Activated B cell treated with CpG ODN at 0.5 μM for 24 hours (primary cell): ENCODE data around the gene RXRA. TPM values are rescaled to one million over a fixed set of nuclear protein-coding genes. Genes with fewer than 3 reads are reported as not detected.

ENCODE experiments used
- ATAC-seq: fragments of 200-7000 bp; cut with Tn5 transposase; one replicate; pipeline ENCODE4 v1.10.0; 2021; ENCODE audit warnings: low read depth, mild to moderate bottlenecking, moderate library complexity
- CTCF ChIA-PET: fragments of 350-600 bp; sonication (Branson Sonifier 250); formaldehyde crosslinking; loops from one replicate; lab custom pipeline; 2021; ENCODE audit warnings: antibody characterized with exemption; lab: Charles Lee
- POLR2A ChIA-PET: fragments of 350-600 bp; sonication (Branson Sonifier 250); formaldehyde crosslinking; loops from one replicate; lab custom pipeline; 2021; ENCODE audit warnings: antibody characterized with exemption; lab: Charles Lee
- DNase-seq: peaks from one replicate; pipeline ENCODE4 v3.0.0; 2022
- H3K27ac Mint-ChIP-seq: one replicate; pipeline ENCODE4 v1.8.0; 2020; ENCODE audit warnings: mixed read lengths
- H3K27me3 Mint-ChIP-seq: one replicate; pipeline ENCODE4 v1.8.0; 2021; ENCODE audit warnings: mixed read lengths
- H3K36me3 Mint-ChIP-seq: one replicate; pipeline ENCODE4 v1.8.0; 2021; ENCODE audit warnings: low read depth, mixed read lengths
- H3K4me1 Mint-ChIP-seq: one replicate; pipeline ENCODE4 v1.8.0; 2021; ENCODE audit warnings: mixed read lengths
- H3K4me3 Mint-ChIP-seq: one replicate; pipeline ENCODE4 v1.8.0; 2020; ENCODE audit warnings: mild to moderate bottlenecking, mixed read lengths
- H3K9me3 Mint-ChIP-seq: one replicate; pipeline ENCODE4 v1.8.0; 2020; ENCODE audit warnings: mixed read lengths
- CTCF ChIP-seq: fragments of 200-600 bp; IDR thresholded peaks from one replicate; pipeline ENCODE4 v1.8.0; 2022; ENCODE audit warnings: antibody characterized with exemption, mild to moderate bottlenecking
- intact Hi-C: fragments of 100-400 bp; cut with micrococcal nuclease; formaldehyde crosslinking; loops from one replicate; pipeline ENCODE4 v1.15.1; 2024
- total RNA-seq: library from RNA; stranded (reverse); gene quantifications from 2 replicates; pipeline ENCODE4 v1.2.3, GENCODE V29; 2022

Gene RXRA
- total RNA-seq, 1 donor from 2014 or later = 5.0 TPM

- CTCF ChIA-PET = no interaction called here
- intact Hi-C loops = no loop called here
- Mint-ChIP-seq H3K4me3 (no peak overlapping the region), H3K27ac (no peak overlapping the region), H3K9me3 (no peaks in the 10 kb centered on the region), H3K27me3 (peaks cover 3% of the 10 kb centered on the region), H3K36me3 (no peaks in the 10 kb centered on the region), H3K4me1 (peaks cover 17% of the 10 kb centered on the region)
- POLR2A ChIA-PET = no interaction called here
- no peak for ATAC-seq
- no peak for TF ChIP-seq CTCF
- no peak for DNase-seq
Observed at GRCh38 chr9:134297083-134297410, 29.2 kb upstream of the RXRA start.

GRCh38 chr9:134297576-134297975 lies 28.7 kb upstream of the RXRA start:
- H3K4me1 Mint-ChIP-seq = peaks cover 17% of the 10 kb centered on the region
- no peak for DNase-seq
- H3K9me3 Mint-ChIP-seq = no peaks in the 10 kb centered on the region
- POLR2A ChIA-PET = no interaction called here
- peaks cover 3% of the 10 kb centered on the region for H3K27me3 Mint-ChIP-seq
- no peak for ATAC-seq
- no peak overlapping the region for H3K4me3 Mint-ChIP-seq
- no peaks in the 10 kb centered on the region for H3K36me3 Mint-ChIP-seq
- H3K27ac Mint-ChIP-seq = no peak overlapping the region
- TF ChIP-seq CTCF = no peak
- intact Hi-C loops = no loop called here
- CTCF ChIA-PET = no interaction called here

GRCh38 chr9:134298000-134298399 lies 28.3 kb upstream of the RXRA start:
- CTCF ChIA-PET = no interaction called here
- POLR2A ChIA-PET = no interaction called here
- intact Hi-C loops = no loop called here
- DNase-seq (no peak), ATAC-seq (no peak)
- Mint-ChIP-seq H3K27ac (no peak overlapping the region), H3K36me3 (no peaks in the 10 kb centered on the region), H3K4me3 (no peak overlapping the region), H3K27me3 (peaks cover 3% of the 10 kb centered on the region), H3K4me1 (peaks cover 16% of the 10 kb centered on the region), H3K9me3 (no peaks in the 10 kb centered on the region)
- TF ChIP-seq CTCF = no peak

- no peak for TF ChIP-seq CTCF
- ATAC-seq = no peak
- peaks cover 7% of the 10 kb centered on the region for H3K4me1 Mint-ChIP-seq
- intact Hi-C loops = no loop called here
- H3K36me3 Mint-ChIP-seq = no peaks in the 10 kb centered on the region
- H3K4me3 Mint-ChIP-seq = no peak overlapping the region
- H3K9me3 Mint-ChIP-seq = no peaks in the 10 kb centered on the region
- ChIA-PET CTCF (no interaction called here), POLR2A (no interaction called here)
- H3K27ac Mint-ChIP-seq = no peak overlapping the region
- DNase-seq = no peak
- peaks cover 3% of the 10 kb centered on the region for H3K27me3 Mint-ChIP-seq
Observed at GRCh38 chr9:134299068-134299467, 27.2 kb upstream of the RXRA start.

- Mint-ChIP-seq H3K4me1 (peaks cover 5% of the 10 kb centered on the region), H3K27ac (no peak overlapping the region), H3K9me3 (no peaks in the 10 kb centered on the region), H3K4me3 (no peak overlapping the region), H3K36me3 (no peaks in the 10 kb centered on the region), H3K27me3 (peaks cover 3% of the 10 kb centered on the region)
- no peak for TF ChIP-seq CTCF
- ChIA-PET POLR2A (interaction anchor here (0.7 kb wide), 1 partner anchor 20 kb away, joined by 3 read pairs; no protein-coding TSS in a partner anchor), CTCF (no interaction called here)
- DNase-seq (no peak), ATAC-seq (no peak)
- intact Hi-C loops = no loop called here
Observed at GRCh38 chr9:134299883-134300282, 26.4 kb upstream of the RXRA start.
